RWPE2 (cell line): ENCODE measurements around the gene RAB11FIP3.

Experiments
- ATAC-seq: fragments of 200-7000 bp; cut with Tn5 transposase; 3 replicates; pipeline ENCODE4 v1.9.1; 2021; ENCODE audit warnings: low read depth
- DNase-seq: peaks from one replicate; pipeline ENCODE4 v3.0.0-alpha.2; 2020; ENCODE audit warnings: low spot score
- H3K27ac ChIP-seq: fragments of 450-650 bp; 2 replicates; pipeline ENCODE4 v1.5.1; 2017; ENCODE audit warnings: mild to moderate bottlenecking; ENCODE audit not compliant: poor library complexity, severe bottlenecking
- H3K27me3 ChIP-seq: fragments of 250-450 bp; sonication (Bioruptor Pico); 2 replicates; pipeline ENCODE4 v1.5.1; 2021; ENCODE audit warnings: mild to moderate bottlenecking, moderate library complexity; ENCODE audit not compliant: insufficient read depth, poor library complexity, severe bottlenecking
- H3K36me3 ChIP-seq: fragments of 250-450 bp; sonication (Bioruptor Pico); 2 replicates; pipeline ENCODE4 v1.5.1; 2020; ENCODE audit warnings: low read depth, mild to moderate bottlenecking, moderate library complexity
- H3K4me1 ChIP-seq: fragments of 250-450 bp; sonication (Bioruptor Pico); 2 replicates; pipeline ENCODE4 v1.5.1; 2021; ENCODE audit warnings: mild to moderate bottlenecking, moderate library complexity; ENCODE audit not compliant: insufficient read depth, poor library complexity, severe bottlenecking
- H3K4me3 ChIP-seq: fragments of 250-450 bp; sonication (Bioruptor Pico); 2 replicates; pipeline ENCODE4 v1.5.1; 2021; ENCODE audit warnings: mild to moderate bottlenecking, moderate library complexity; ENCODE audit not compliant: severe bottlenecking
- H3K9me3 ChIP-seq: fragments of 250-450 bp; sonication (Bioruptor Pico); 2 replicates; pipeline ENCODE4 v1.5.1; 2021; ENCODE audit warnings: mild to moderate bottlenecking, moderate library complexity; ENCODE audit not compliant: severe bottlenecking
- CTCF ChIP-seq: fragments of 450-650 bp; IDR thresholded peaks from one replicate; pipeline ENCODE4 v1.5.1; 2017; ENCODE audit warnings: mild to moderate bottlenecking, moderate library complexity; ENCODE audit not compliant: poor library complexity, severe bottlenecking

Gene RAB11FIP3

GRCh38 chr16:564690-565418 is 139.4 kb downstream of the RAB11FIP3 start:
- DNase-seq (no peak), ATAC-seq (no peak)
- Histone ChIP-seq H3K4me1 (peaks cover 11% of the 10 kb centered on the region), H3K27me3 (peaks cover 18% of the 10 kb centered on the region), H3K36me3 (no peaks in the 10 kb centered on the region), H3K27ac (no peak overlapping the region), H3K9me3 (no peaks in the 10 kb centered on the region), H3K4me3 (no peak overlapping the region)
- no peak for TF ChIP-seq CTCF

DNA sequence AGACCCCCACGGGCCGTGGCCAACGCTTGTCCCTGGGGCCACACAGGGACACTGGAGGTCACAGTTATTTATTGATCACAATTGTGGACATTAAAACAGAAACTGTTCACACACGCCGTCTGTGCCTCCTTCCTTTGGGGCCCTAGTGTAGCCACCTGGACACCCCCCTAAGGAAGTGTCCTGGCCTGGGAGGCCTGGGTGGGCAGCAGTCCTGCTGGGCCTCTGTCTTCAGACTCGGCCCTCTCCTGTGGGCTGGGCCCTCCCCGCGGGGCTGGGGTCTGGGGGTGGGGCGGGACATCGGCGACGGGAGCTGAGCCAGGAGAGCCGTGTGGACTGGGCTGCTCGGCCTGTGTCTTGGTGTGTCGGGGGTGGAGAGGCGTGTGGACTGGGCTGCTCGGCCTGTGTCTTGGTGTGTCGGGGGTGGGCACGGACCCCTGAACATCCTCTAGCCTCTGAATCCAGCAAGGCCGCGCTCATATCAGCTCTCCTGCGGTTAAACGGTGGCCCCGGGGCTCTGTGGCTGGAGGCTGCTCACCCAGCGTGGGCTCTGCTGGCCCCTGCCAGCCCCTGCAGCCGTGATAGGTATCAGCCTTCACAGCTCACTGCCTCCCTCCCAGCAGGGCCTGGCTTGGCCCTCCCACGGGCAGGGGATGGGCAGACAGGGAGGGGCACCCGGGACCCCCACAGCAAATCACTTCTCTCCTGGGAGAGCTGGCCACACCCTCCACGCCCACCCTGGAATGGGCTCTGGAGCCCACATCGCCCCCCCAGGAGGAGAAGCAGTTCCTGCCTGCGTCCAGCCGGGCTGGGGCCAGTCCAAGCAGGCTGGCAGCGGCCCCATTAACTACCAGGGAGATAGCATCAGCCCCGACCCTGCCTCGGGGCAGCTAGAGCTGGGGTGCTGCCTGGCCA is 140.2 kb downstream of the RAB11FIP3 start:
- no peak for TF ChIP-seq CTCF
- ATAC-seq = no peak
- no peak for DNase-seq
- H3K27ac ChIP-seq = no peak overlapping the region
- peaks cover 11% of the 10 kb centered on the region for H3K4me1 ChIP-seq
- H3K27me3 ChIP-seq = peaks cover 17% of the 10 kb centered on the region
- H3K36me3 ChIP-seq = no peaks in the 10 kb centered on the region
- H3K9me3 ChIP-seq = no peaks in the 10 kb centered on the region
- H3K4me3 ChIP-seq = no peak overlapping the region

- Histone ChIP-seq H3K4me3 (no peak within 1 kb of the TSS), H3K9me3 (no peaks in the 10 kb centered on the region), H3K27me3 (peaks cover 6% of the 10 kb centered on the region), H3K4me1 (peaks cover 11% of the 10 kb centered on the region), H3K27ac (no peak within 1 kb of the TSS), H3K36me3 (no peaks in the 10 kb centered on the region)
- no peak for TF ChIP-seq CTCF
- DNase-seq = no peak
- peak; percentile 13; the same call in 2 of the 3 replicates for ATAC-seq
Measured at GRCh38 chr16:566475-567372, 141.3 kb downstream of the RAB11FIP3 start, which contains the start of gene NHLRC4. NHLRC4 (plus strand) TSS chr16:567005; CDS start chr16:568048, 1,043 bp downstream.

- Histone ChIP-seq H3K4me3 (no peak overlapping the region), H3K4me1 (peaks cover 11% of the 10 kb centered on the region), H3K27ac (no peak overlapping the region)
Measured at GRCh38 chr16:567373-568256, 142.2 kb downstream of the RAB11FIP3 start.

More at GRCh38 chr16:567373-568256, 142.2 kb downstream of the RAB11FIP3 start:
- no peak for ATAC-seq
- Histone ChIP-seq H3K36me3 (no peaks in the 10 kb centered on the region), H3K27me3 (no peaks in the 10 kb centered on the region), H3K9me3 (no peaks in the 10 kb centered on the region)
- DNase-seq = no peak
- TF ChIP-seq CTCF = no peak
